WERI-Rb-1 (cell line): ENCODE results near the gene RSPH1.

ENCODE experiments used
- DNase-seq: peaks from one replicate; pipeline ENCODE4 v3.0.0-alpha.2; 2020
- H3K27ac ChIP-seq: fragments of 250-450 bp; sonication (Bioruptor Pico); 2 replicates; pipeline ENCODE4 v1.5.1; 2020; ENCODE audit warnings: mild to moderate bottlenecking, moderate library complexity
- H3K27me3 ChIP-seq: fragments of 250-450 bp; sonication (Bioruptor Pico); 2 replicates; pipeline ENCODE4 v1.5.1; 2021; ENCODE audit warnings: mild to moderate bottlenecking, low read depth, moderate library complexity; ENCODE audit not compliant: insufficient read depth, severe bottlenecking
- H3K36me3 ChIP-seq: fragments of 250-450 bp; sonication (Bioruptor Pico); 2 replicates; pipeline ENCODE4 v1.5.1; 2020; ENCODE audit warnings: mild to moderate bottlenecking, moderate library complexity
- H3K4me3 ChIP-seq: 2 replicates; pipeline ENCODE4 v1.5.1; 2011; ENCODE audit warnings: low read depth, mild to moderate bottlenecking, control low read depth, low read length
- H3K9me3 ChIP-seq: fragments of 250-450 bp; sonication (Bioruptor Pico); 2 replicates; pipeline ENCODE4 v1.5.1; 2021; ENCODE audit warnings: mild to moderate bottlenecking, moderate library complexity; ENCODE audit not compliant: severe bottlenecking
- CTCF ChIP-seq: IDR thresholded peaks from 2 replicates; pipeline ENCODE4 v1.5.1; 2011; ENCODE audit warnings: low read depth, mild to moderate bottlenecking, control low read depth, inconsistent platforms, low read length

The RSPH1 gene

GRCh38 chr21:42521805-42522204 lies 25.8 kb upstream of the RSPH1 start:
- no peak overlapping the region for H3K27ac ChIP-seq

GRCh38 chr21:42521384-42521783 lies 25.4 kb upstream of the RSPH1 start:
- DNase-seq = no peak
- no peak for TF ChIP-seq CTCF
- Histone ChIP-seq H3K4me3 (no peak overlapping the region), H3K36me3 (no peaks in the 10 kb centered on the region), H3K27me3 (no peaks in the 10 kb centered on the region), H3K9me3 (no peaks in the 10 kb centered on the region), H3K27ac (no peak overlapping the region)

More at GRCh38 chr21:42521805-42522204, 25.8 kb upstream of the RSPH1 start:
- no peak for TF ChIP-seq CTCF
- Histone ChIP-seq H3K9me3 (no peaks in the 10 kb centered on the region), H3K27me3 (no peaks in the 10 kb centered on the region), H3K36me3 (no peaks in the 10 kb centered on the region), H3K4me3 (no peak overlapping the region)
- no peak for DNase-seq

GRCh38 chr21:42520628-42521253 lies 24.7 kb upstream of the RSPH1 start:
- H3K27ac ChIP-seq = no peak overlapping the region
- TF ChIP-seq CTCF = no peak
- DNase-seq = no peak
- no peak overlapping the region for H3K4me3 ChIP-seq
- H3K27me3 ChIP-seq = no peaks in the 10 kb centered on the region
- no peaks in the 10 kb centered on the region for H3K9me3 ChIP-seq
- no peaks in the 10 kb centered on the region for H3K36me3 ChIP-seq

- Histone ChIP-seq H3K27ac (no peak overlapping the region), H3K4me3 (no peak overlapping the region), H3K27me3 (peaks cover 7% of the 10 kb centered on the region), H3K36me3 (no peaks in the 10 kb centered on the region), H3K9me3 (no peaks in the 10 kb centered on the region)
- DNase-seq = no peak
- TF ChIP-seq CTCF = no peak
Observed at GRCh38 chr21:42518626-42519025, 22.6 kb upstream of the RSPH1 start.

GRCh38 chr21:42518215-42518614 lies 22.2 kb upstream of the RSPH1 start:
- Histone ChIP-seq H3K27me3 (peaks cover 9% of the 10 kb centered on the region), H3K4me3 (no peak overlapping the region), H3K27ac (no peak overlapping the region), H3K9me3 (no peaks in the 10 kb centered on the region), H3K36me3 (no peaks in the 10 kb centered on the region)
- no peak for TF ChIP-seq CTCF
- no peak for DNase-seq
